ENCODE data around the gene ZNF808.
"Not testable (repeated sequence)": the region's sequence is repeated elsewhere in the genome, so short reads cannot be mapped to it uniquely, and the experiment has no call there.

Gene ZNF808

GRCh38 chr19:52527134-52527955 lies at the start of gene ZNF808:
Gene ZNF808, plus strand, starts transcription at chr19:52527668. Its CDS starts 15,617 bp downstream, at chr19:52543285.
- H3K4me3 ChIP-seq (ENCODE audit: low read depth, low read length) = peak within 1 kb of the TSS; percentile 85
- peak within 1 kb of the TSS; percentile 74 for H3K27ac ChIP-seq
- H3K36me3 ChIP-seq (replicated peaks) = no peaks in the 10 kb centered on the region
- in situ Hi-C loops (cut with HindIII; ENCODE audit: low pct_ligation_motif_present, low sequenced_read_pairs) = no loop called here
- peak; percentile 79 for TF ChIP-seq CTCF (IDR thresholded peaks at IDR 0.05; ENCODE audit: low read depth, low read length, missing control alignments)
- DNase-seq = peak; percentile 84
- H3K27me3 ChIP-seq (replicated peaks) = no peaks in the 10 kb centered on the region

GRCh38 chr19:52484111-52484743 lies 43.2 kb upstream of the ZNF808 start:
- DNase-seq; H3K27ac ChIP-seq; H3K4me3 ChIP-seq (ENCODE audit: low read depth, low read length); H3K36me3 ChIP-seq (replicated peaks); H3K27me3 ChIP-seq (replicated peaks); in situ Hi-C loops (cut with HindIII; ENCODE audit: low pct_ligation_motif_present, low sequenced_read_pairs): not testable (repeated sequence)

- DNase-seq; H3K27ac ChIP-seq; in situ Hi-C loops (cut with HindIII; ENCODE audit: low pct_ligation_motif_present, low sequenced_read_pairs); H3K36me3 ChIP-seq (replicated peaks); H3K4me3 ChIP-seq (ENCODE audit: low read depth, low read length); H3K27me3 ChIP-seq (replicated peaks): not testable (repeated sequence)
These were observed 42.4 kb upstream of the ZNF808 start for GRCh38 chr19:52485064-52485463.

GRCh38 chr19:52485561-52486240 lies 41.8 kb upstream of the ZNF808 start:
- H3K36me3 ChIP-seq (replicated peaks); H3K4me3 ChIP-seq (ENCODE audit: low read depth, low read length); H3K27ac ChIP-seq; H3K27me3 ChIP-seq (replicated peaks); in situ Hi-C loops (cut with HindIII; ENCODE audit: low pct_ligation_motif_present, low sequenced_read_pairs); DNase-seq: not testable (repeated sequence)

GRCh38 chr19:52492201-52492993 lies 35.1 kb upstream of the ZNF808 start:
- Histone ChIP-seq H3K4me3 (ENCODE audit: low read depth, low read length) (no peak overlapping the region), H3K27me3 (replicated peaks) (no peaks in the 10 kb centered on the region), H3K27ac (no peak overlapping the region), H3K36me3 (replicated peaks) (no peaks in the 10 kb centered on the region)
- DNase-seq = no peak
- TF ChIP-seq CTCF (IDR thresholded peaks at IDR 0.05; ENCODE audit: low read depth, low read length, missing control alignments) = no peak
- in situ Hi-C loops (cut with HindIII; ENCODE audit: low pct_ligation_motif_present, low sequenced_read_pairs) = no loop called here

GRCh38 chr19:52492994-52493470 lies 34.4 kb upstream of the ZNF808 start:
- TF ChIP-seq CTCF (IDR thresholded peaks at IDR 0.05; ENCODE audit: low read depth, low read length, missing control alignments) = peak; percentile 14
- no peak for DNase-seq
- in situ Hi-C loops (cut with HindIII; ENCODE audit: low pct_ligation_motif_present, low sequenced_read_pairs) = no loop called here
- no peaks in the 10 kb centered on the region for H3K27me3 ChIP-seq (replicated peaks)
- H3K4me3 ChIP-seq (ENCODE audit: low read depth, low read length) = no peak overlapping the region
- no peaks in the 10 kb centered on the region for H3K36me3 ChIP-seq (replicated peaks)
- H3K27ac ChIP-seq = no peak overlapping the region
